Epithelial cell of prostate (primary cell): ENCODE results near the gene HECW1.
"Not testable (repeated sequence)": the region's sequence is repeated elsewhere in the genome, so short reads cannot be mapped to it uniquely, and the experiment has no call there.

Experiments used
- DNase-seq: peaks from one replicate; pipeline ENCODE4 v3.0.0-alpha.2; 2011; ENCODE audit warnings: low read depth, low spot score
- H3K27ac ChIP-seq: fragments of 450-650 bp; 2 replicates; pipeline ENCODE4 v1.5.1; 2017; ENCODE audit warnings: mild to moderate bottlenecking

Gene HECW1

GRCh38 chr7:43111630-43112458 is 603 bp upstream of the HECW1 start:
- DNase-seq: no peak
- H3K27ac ChIP-seq: no peak overlapping the region

- H3K27ac ChIP-seq: no peak overlapping the region
- DNase-seq: no peak
Observed at GRCh38 chr7:43112941-43113621, 634 bp downstream of the HECW1 start.

- no peak overlapping the region for H3K27ac ChIP-seq
- no peak for DNase-seq
Observed at GRCh38 chr7:43113622-43114457, 1.4 kb downstream of the HECW1 start.

- no peak for DNase-seq
- no peak overlapping the region for H3K27ac ChIP-seq
Observed at GRCh38 chr7:43114458-43114780, 2.0 kb downstream of the HECW1 start.

- no peak for DNase-seq
- H3K27ac ChIP-seq: no peak overlapping the region
Observed at GRCh38 chr7:43116451-43116850, 4.0 kb downstream of the HECW1 start.

GRCh38 chr7:43117095-43117494 is 4.6 kb downstream of the HECW1 start:
- no peak for DNase-seq
- no peak overlapping the region for H3K27ac ChIP-seq

- no peak overlapping the region for H3K27ac ChIP-seq
- DNase-seq: no peak
Observed at GRCh38 chr7:43117861-43118260, 5.4 kb downstream of the HECW1 start.

- DNase-seq: no peak
- no peak overlapping the region for H3K27ac ChIP-seq
Observed at GRCh38 chr7:43118313-43118712, 5.9 kb downstream of the HECW1 start.

- H3K27ac ChIP-seq: no peak overlapping the region
- no peak for DNase-seq
Observed at GRCh38 chr7:43119371-43120075, 7.1 kb downstream of the HECW1 start.

GRCh38 chr7:43121973-43122372 is 9.5 kb downstream of the HECW1 start:
- no peak for DNase-seq

GRCh38 chr7:43123457-43123856 is 11.0 kb downstream of the HECW1 start:
- no peak for DNase-seq
- H3K27ac ChIP-seq: no peak overlapping the region

More at GRCh38 chr7:43121973-43122372, 9.5 kb downstream of the HECW1 start:
- H3K27ac ChIP-seq: no peak overlapping the region

- DNase-seq: no peak
- H3K27ac ChIP-seq: no peak overlapping the region
Observed at GRCh38 chr7:43124388-43124787, 11.9 kb downstream of the HECW1 start.

GRCh38 chr7:43130347-43130746 is 17.9 kb downstream of the HECW1 start:
- no peak for DNase-seq
- no peak overlapping the region for H3K27ac ChIP-seq

GRCh38 chr7:43135129-43135528 is 22.7 kb downstream of the HECW1 start:
- no peak overlapping the region for H3K27ac ChIP-seq
- DNase-seq: no peak

GRCh38 chr7:43136064-43136463 is 23.6 kb downstream of the HECW1 start:
- H3K27ac ChIP-seq: no peak overlapping the region
- no peak for DNase-seq

- DNase-seq, H3K27ac ChIP-seq: not testable (repeated sequence)
Observed at GRCh38 chr7:43137121-43137744, 24.8 kb downstream of the HECW1 start.

GRCh38 chr7:43137811-43138210 is 25.4 kb downstream of the HECW1 start:
- no peak for DNase-seq
- H3K27ac ChIP-seq: no peak overlapping the region

- no peak for DNase-seq
- H3K27ac ChIP-seq: no peak overlapping the region
Observed at GRCh38 chr7:43138710-43139109, 26.3 kb downstream of the HECW1 start.

GRCh38 chr7:43139137-43139536 is 26.7 kb downstream of the HECW1 start:
- no peak for DNase-seq

GRCh38 chr7:43140186-43140585 is 27.7 kb downstream of the HECW1 start:
- no peak overlapping the region for H3K27ac ChIP-seq
- no peak for DNase-seq

More at GRCh38 chr7:43139137-43139536, 26.7 kb downstream of the HECW1 start:
- no peak overlapping the region for H3K27ac ChIP-seq
